Mesenchymal stem cell (in vitro differentiated cells and primary cell): ENCODE data around the gene MRO.

Experiments
- DNase-seq: peaks from one replicate; pipeline ENCODE4 v3.0.0-alpha.2; 2013
- H2AFZ ChIP-seq: one replicate; pipeline ENCODE4 v1.6.1; 2013; ENCODE audit warnings: low read depth, mild to moderate bottlenecking, control low read depth, inconsistent platforms, low read length, moderate library complexity
- H2AK5ac ChIP-seq: 2 replicates; pipeline ENCODE4 v1.6.1; 2013; ENCODE audit warnings: low read length, moderate library complexity, mild to moderate bottlenecking, inconsistent platforms; ENCODE audit not compliant: severe bottlenecking
- H2BK120ac ChIP-seq: one replicate; pipeline ENCODE4 v1.6.1; 2013; ENCODE audit warnings: low read depth, mild to moderate bottlenecking, inconsistent platforms, low read length, moderate library complexity
- H2BK12ac ChIP-seq, 2 experiments: one replicate each; pipeline ENCODE4 v1.6.1; 2013; ENCODE audit warnings: inconsistent platforms in 2 of 2, low read length in 2 of 2, mild to moderate bottlenecking in 2 of 2, moderate library complexity in 2 of 2, control low read depth in 1 of 2
- H2BK15ac ChIP-seq: one replicate; pipeline ENCODE4 v1.6.1; 2013; ENCODE audit warnings: mild to moderate bottlenecking, low read depth, inconsistent platforms; ENCODE audit not compliant: poor library complexity, severe bottlenecking
- H2BK5ac ChIP-seq: 2 replicates; pipeline ENCODE4 v1.6.1; 2013; ENCODE audit warnings: low read depth, mild to moderate bottlenecking, low read length, control low read depth, inconsistent platforms; ENCODE audit not compliant: poor library complexity, severe bottlenecking
- H3K14ac ChIP-seq, 2 experiments: one replicate each; pipeline ENCODE4 v1.6.1; 2013; ENCODE audit warnings: inconsistent platforms in 2 of 2, low read length in 2 of 2, control low read depth in 1 of 2, mild to moderate bottlenecking in 1 of 2, moderate library complexity in 1 of 2
- H3K18ac ChIP-seq, 2 experiments: one replicate each; pipeline ENCODE4 v1.6.1; 2013; ENCODE audit warnings: inconsistent platforms in 2 of 2, low read length in 2 of 2, control low read depth in 1 of 2, low read depth in 1 of 2, mild to moderate bottlenecking in 1 of 2
- H3K23ac ChIP-seq, 2 experiments: one replicate each; pipeline ENCODE4 v1.6.1; 2013; ENCODE audit warnings: inconsistent platforms in 2 of 2, low read length in 2 of 2, mild to moderate bottlenecking in 2 of 2, moderate library complexity in 2 of 2, control low read depth in 1 of 2
- H3K27ac ChIP-seq: 2 replicates; pipeline ENCODE4 v1.5.1; 2013; ENCODE audit warnings: mild to moderate bottlenecking, moderate library complexity, low read length, control low read depth, inconsistent platforms; ENCODE audit not compliant: poor library complexity, severe bottlenecking
- H3K27me3 ChIP-seq, 2 experiments: 2 replicates each; pipeline versions ENCODE4 v1.6.1 to v1.7.0; 2013; ENCODE audit warnings: low read length in 2 of 2, mild to moderate bottlenecking in 2 of 2, moderate library complexity in 2 of 2, control low read depth in 1 of 2, inconsistent platforms in 1 of 2; ENCODE audit not compliant: control insufficient read depth in 1 of 2, insufficient read depth in 1 of 2
- H3K36me3 ChIP-seq, 2 experiments: 2 replicates each; pipeline versions ENCODE4 v1.6.1 to v1.7.0; 2013; ENCODE audit warnings: low read length in 2 of 2, control low read depth in 1 of 2, inconsistent platforms in 1 of 2, low read depth in 1 of 2, mild to moderate bottlenecking in 1 of 2; ENCODE audit not compliant: insufficient read depth in 2 of 2, control insufficient read depth in 1 of 2
- H3K4ac ChIP-seq, 2 experiments: one replicate each; pipeline ENCODE4 v1.6.1; 2013; ENCODE audit warnings: inconsistent platforms in 2 of 2, low read length in 2 of 2, mild to moderate bottlenecking in 2 of 2, moderate library complexity in 2 of 2, control low read depth in 1 of 2, low read depth in 1 of 2
- H3K4me1 ChIP-seq: 2 replicates; pipeline ENCODE4 v1.6.1; 2013; ENCODE audit warnings: low read depth, low read length, control low read depth; ENCODE audit not compliant: control insufficient read depth, insufficient read depth
- H3K4me2 ChIP-seq: 2 replicates; pipeline ENCODE4 v1.6.1; 2013; ENCODE audit warnings: low read length, mild to moderate bottlenecking, inconsistent platforms; ENCODE audit not compliant: poor library complexity, severe bottlenecking
- H3K4me3 ChIP-seq, 2 experiments: 2 replicates each; pipeline versions ENCODE4 v1.5.1 to v1.7.0; 2013; ENCODE audit warnings: low read length in 2 of 2, mild to moderate bottlenecking in 2 of 2, control low read depth in 1 of 2, low read depth in 1 of 2; ENCODE audit not compliant: insufficient read depth in 1 of 2
- H3K79me1 ChIP-seq: replicated peaks from 2 replicates; pipeline ENCODE4 v1.6.1; 2013; ENCODE audit warnings: mild to moderate bottlenecking, control low read depth, low read length, inconsistent platforms; ENCODE audit not compliant: poor library complexity, severe bottlenecking
- H3K9ac ChIP-seq: 2 replicates; pipeline ENCODE4 v1.7.0; 2013; ENCODE audit warnings: mild to moderate bottlenecking, low read length, moderate library complexity
- H3K9me3 ChIP-seq: 2 replicates; pipeline ENCODE4 v1.7.0; 2013; ENCODE audit warnings: mild to moderate bottlenecking, low read length; ENCODE audit not compliant: control insufficient read depth
- H4K8ac ChIP-seq: one replicate; pipeline ENCODE4 v1.6.1; 2013; ENCODE audit warnings: inconsistent platforms, mild to moderate bottlenecking, low read length, moderate library complexity
- H4K91ac ChIP-seq: one replicate; pipeline ENCODE4 v1.6.1; 2013; ENCODE audit warnings: mild to moderate bottlenecking, low read length, inconsistent platforms
- WGBS: methylation state at CpG from one replicate; pipeline ENCODE4 v1.1.7; 2013; ENCODE audit warnings: mixed read lengths; 5-methylcytosine and 5-hydroxymethylcytosine counted together

MRO gene

GRCh38 chr18:50862401-50862800, 42.6 kb upstream of the MRO start:
- H3K4me2 ChIP-seq = no peak overlapping the region
- no peak overlapping the region for H3K27ac ChIP-seq
- DNase-seq = no peak
- no peak overlapping the region for H3K9ac ChIP-seq
- no peak overlapping the region for H2BK12ac ChIP-seq
- no peaks in the 10 kb centered on the region for H3K79me1 ChIP-seq
- no peak overlapping the region for H2BK120ac ChIP-seq
- WGBS = 98% methylated on average over 2 of the region's 2 CpGs
- H3K27me3 ChIP-seq = peaks cover 7 to 9% of the 10 kb centered on the region in 2 experiments
- no peak overlapping the region for H3K4ac ChIP-seq
- no peak overlapping the region for H2AFZ ChIP-seq
- H4K91ac ChIP-seq = no peak overlapping the region
- H2BK5ac ChIP-seq = no peak overlapping the region
- H2AK5ac ChIP-seq = no peak overlapping the region
- H3K18ac ChIP-seq = no peak overlapping the region
- no peaks in the 10 kb centered on the region for H3K9me3 ChIP-seq
- H3K36me3 ChIP-seq = no peaks in the 10 kb centered on the region
- H2BK15ac ChIP-seq = no peak overlapping the region
- H4K8ac ChIP-seq = no peak overlapping the region
- H3K4me1 ChIP-seq = no peaks in the 10 kb centered on the region
- no peak overlapping the region for H3K4me3 ChIP-seq
- no peak overlapping the region for H3K14ac ChIP-seq
- no peak overlapping the region for H3K23ac ChIP-seq

- H2AK5ac ChIP-seq = no peak overlapping the region
- no peak overlapping the region for H3K4ac ChIP-seq
- H2BK12ac ChIP-seq = no peak overlapping the region
- no peak overlapping the region for H3K23ac ChIP-seq
- no peak for DNase-seq
- H3K9me3 ChIP-seq = no peaks in the 10 kb centered on the region
- H3K4me2 ChIP-seq = no peak overlapping the region
- H3K4me3 ChIP-seq = no peak overlapping the region
- no peak overlapping the region for H4K91ac ChIP-seq
- no peak overlapping the region for H4K8ac ChIP-seq
- H2AFZ ChIP-seq = no peak overlapping the region
- 79% methylated on average over 1 of the region's 1 CpG for WGBS
- peaks cover 7 to 9% of the 10 kb centered on the region in 2 experiments for H3K27me3 ChIP-seq
- H3K36me3 ChIP-seq = no peaks in the 10 kb centered on the region
- H3K14ac ChIP-seq = no peak overlapping the region
- no peak overlapping the region for H2BK5ac ChIP-seq
- H3K27ac ChIP-seq = no peak overlapping the region
- H3K18ac ChIP-seq = no peak overlapping the region
- H3K9ac ChIP-seq = no peak overlapping the region
- H2BK15ac ChIP-seq = no peak overlapping the region
- H3K4me1 ChIP-seq = no peaks in the 10 kb centered on the region
- no peak overlapping the region for H2BK120ac ChIP-seq
- H3K79me1 ChIP-seq = no peaks in the 10 kb centered on the region
These were observed 41.8 kb upstream of the MRO start for GRCh38 chr18:50861617-50862016.

GRCh38 chr18:50859793-50860555, 40.2 kb upstream of the MRO start:
- H2BK120ac ChIP-seq = no peak overlapping the region
- no peak overlapping the region for H3K4me3 ChIP-seq
- DNase-seq = no peak
- no peak overlapping the region for H4K91ac ChIP-seq
- H3K9me3 ChIP-seq = no peaks in the 10 kb centered on the region
- H4K8ac ChIP-seq = no peak overlapping the region
- H2BK15ac ChIP-seq = no peak overlapping the region
- no peaks in the 10 kb centered on the region for H3K36me3 ChIP-seq
- no peak overlapping the region for H3K9ac ChIP-seq
- H2AK5ac ChIP-seq = no peak overlapping the region
- H3K23ac ChIP-seq = no peak overlapping the region
- H3K14ac ChIP-seq = no peak overlapping the region
- H3K4me2 ChIP-seq = no peak overlapping the region
- peaks cover 7 to 9% of the 10 kb centered on the region in 2 experiments for H3K27me3 ChIP-seq
- H2BK5ac ChIP-seq = no peak overlapping the region
- H2BK12ac ChIP-seq = no peak overlapping the region
- no peaks in the 10 kb centered on the region for H3K79me1 ChIP-seq
- H3K27ac ChIP-seq = no peak overlapping the region
- no peak overlapping the region for H3K18ac ChIP-seq
- no peak overlapping the region for H3K4ac ChIP-seq
- H2AFZ ChIP-seq = no peak overlapping the region
- no peaks in the 10 kb centered on the region for H3K4me1 ChIP-seq

GRCh38 chr18:50857694-50858093, 37.9 kb upstream of the MRO start:
- no peaks in the 10 kb centered on the region for H3K9me3 ChIP-seq
- H4K91ac ChIP-seq = no peak overlapping the region
- no peak overlapping the region for H3K14ac ChIP-seq
- no peak overlapping the region for H2BK12ac ChIP-seq
- no peaks in the 10 kb centered on the region for H3K79me1 ChIP-seq
- H3K27ac ChIP-seq = no peak overlapping the region
- H3K4me2 ChIP-seq = no peak overlapping the region
- no peak overlapping the region for H2BK120ac ChIP-seq
- H3K4me1 ChIP-seq = no peaks in the 10 kb centered on the region
- WGBS = 88% methylated on average over 3 of the region's 3 CpGs
- H3K4me3 ChIP-seq = no peak overlapping the region
- H3K4ac ChIP-seq = no peak overlapping the region
- no peak overlapping the region for H2AK5ac ChIP-seq
- H3K36me3 ChIP-seq = no peaks in the 10 kb centered on the region
- no peak overlapping the region for H2BK15ac ChIP-seq
- H3K23ac ChIP-seq = no peak overlapping the region
- no peak overlapping the region for H3K9ac ChIP-seq
- H4K8ac ChIP-seq = no peak overlapping the region
- H3K18ac ChIP-seq = no peak overlapping the region
- DNase-seq = no peak
- H2AFZ ChIP-seq = no peak overlapping the region
- peaks cover 9 to 14% of the 10 kb centered on the region in 2 experiments for H3K27me3 ChIP-seq
- H2BK5ac ChIP-seq = no peak overlapping the region
